ENCODE measurements around the gene TMEM117. TPM values are rescaled to one million over a fixed set of nuclear protein-coding genes. Genes with fewer than 3 reads are reported as not detected.

The TMEM117 gene
- total RNA-seq, 1 donor from 2014 or later: 0.80 TPM

- Mint-ChIP-seq H3K4me3 (ENCODE audit: unreplicated experiment) (no peak overlapping the region), H3K9me3 (ENCODE audit: unreplicated experiment) (no peaks in the 10 kb centered on the region), H3K4me1 (ENCODE audit: unreplicated experiment) (no peaks in the 10 kb centered on the region), H3K27me3 (ENCODE audit: unreplicated experiment) (no peaks in the 10 kb centered on the region), H3K36me3 (ENCODE audit: low read depth, unreplicated experiment) (no peaks in the 10 kb centered on the region), H3K27ac (ENCODE audit: unreplicated experiment) (no peak overlapping the region)
- DNase-seq (ENCODE audit: low spot score): no peak
- TF ChIP-seq CTCF (IDR thresholded peaks at IDR 0.05; ENCODE audit: unreplicated experiment): no peak
Measured at GRCh38 chr12:44436756-44437155, 600.9 kb downstream of the TMEM117 start.

Other genes starting within 250 kb of the TMEM117 start
- 15.4 TPM for gene PUS7L, start 77.3 kb upstream of the TMEM117 start, total RNA-seq (ENCODE audit: unreplicated experiment)
- gene IRAK4, start 77.1 kb upstream of the TMEM117 start, total RNA-seq (ENCODE audit: unreplicated experiment): 17.3 TPM
- 44.8 TPM for gene TWF1, start 29.8 kb upstream of the TMEM117 start, total RNA-seq (ENCODE audit: unreplicated experiment)